ENCODE measurements around the gene ARMH1.

- TF ChIP-seq POLR2A (IDR thresholded peaks at IDR 0.05) (no peak), CTCF (IDR thresholded peaks at IDR 0.05) (no peak)
Measured at GRCh38 chr1:44625348-44625747, 49.2 kb upstream of the ARMH1 start.

Measured in heart left ventricle (tissue), 13 donors.